GM12864 (cell line): ENCODE results near the gene NDP.

Source experiments
- DNase-seq: peaks from one replicate; pipeline ENCODE4 v3.0.0-alpha.2; 2011; ENCODE audit warnings: low read depth
- H3K4me3 ChIP-seq: 2 replicates; pipeline ENCODE4 v1.5.1; 2011; ENCODE audit warnings: mild to moderate bottlenecking, low read depth, low read length, control low read depth
- CTCF ChIP-seq: IDR thresholded peaks from 2 replicates; pipeline ENCODE4 v1.5.1; 2011; ENCODE audit warnings: low read depth, mild to moderate bottlenecking, moderate library complexity, low read length, control low read depth, inconsistent platforms; ENCODE audit errors: missing control alignments

Gene NDP

GRCh38 chrX:43996491-43996890 lies 23.3 kb upstream of the NDP start:
- TF ChIP-seq CTCF: no peak
- no peak overlapping the region for H3K4me3 ChIP-seq
- no peak for DNase-seq

- no peak for DNase-seq
- no peak for TF ChIP-seq CTCF
- no peak overlapping the region for H3K4me3 ChIP-seq
These were observed 12.9 kb upstream of the NDP start for GRCh38 chrX:43986083-43986482.

GRCh38 chrX:43985511-43985910 lies 12.3 kb upstream of the NDP start:
- no peak overlapping the region for H3K4me3 ChIP-seq
- no peak for TF ChIP-seq CTCF
- no peak for DNase-seq

GRCh38 chrX:43978226-43978625 lies 5.0 kb upstream of the NDP start:
- TF ChIP-seq CTCF: no peak
- no peak for DNase-seq
- H3K4me3 ChIP-seq: no peak overlapping the region

GRCh38 chrX:43976205-43976604 lies 3.0 kb upstream of the NDP start:
- no peak for DNase-seq
- no peak overlapping the region for H3K4me3 ChIP-seq
- no peak for TF ChIP-seq CTCF

GRCh38 chrX:43975796-43976195 lies 2.6 kb upstream of the NDP start:
- DNase-seq: no peak
- H3K4me3 ChIP-seq: no peak overlapping the region
- no peak for TF ChIP-seq CTCF

- DNase-seq: no peak
- no peak for TF ChIP-seq CTCF
- H3K4me3 ChIP-seq: no peak overlapping the region
These were observed 1.7 kb upstream of the NDP start for GRCh38 chrX:43974741-43975465.
